ENCODE data around the gene HMGB1.

The HMGB1 gene

GRCh38 chr13:30429721-30430694 is 35.7 kb downstream of the HMGB1 start:
- no peak for DNase-seq

GRCh38 chr13:30429235-30429634 is 36.5 kb downstream of the HMGB1 start:
- DNase-seq, result no peak

- no peak for DNase-seq
Measured at GRCh38 chr13:30423891-30424290, 41.8 kb downstream of the HMGB1 start.

GRCh38 chr13:30422054-30422839 is 43.5 kb downstream of the HMGB1 start, which contains the start of gene UBE2L5:
Gene UBE2L5, plus strand, starts transcription at chr13:30422493. Its CDS starts 5,498 bp downstream, at chr13:30427991.
- DNase-seq, result peak; percentile 48

- peak; percentile 39 for DNase-seq
Measured at GRCh38 chr13:30421093-30422053, 44.4 kb downstream of the HMGB1 start.

DNA sequence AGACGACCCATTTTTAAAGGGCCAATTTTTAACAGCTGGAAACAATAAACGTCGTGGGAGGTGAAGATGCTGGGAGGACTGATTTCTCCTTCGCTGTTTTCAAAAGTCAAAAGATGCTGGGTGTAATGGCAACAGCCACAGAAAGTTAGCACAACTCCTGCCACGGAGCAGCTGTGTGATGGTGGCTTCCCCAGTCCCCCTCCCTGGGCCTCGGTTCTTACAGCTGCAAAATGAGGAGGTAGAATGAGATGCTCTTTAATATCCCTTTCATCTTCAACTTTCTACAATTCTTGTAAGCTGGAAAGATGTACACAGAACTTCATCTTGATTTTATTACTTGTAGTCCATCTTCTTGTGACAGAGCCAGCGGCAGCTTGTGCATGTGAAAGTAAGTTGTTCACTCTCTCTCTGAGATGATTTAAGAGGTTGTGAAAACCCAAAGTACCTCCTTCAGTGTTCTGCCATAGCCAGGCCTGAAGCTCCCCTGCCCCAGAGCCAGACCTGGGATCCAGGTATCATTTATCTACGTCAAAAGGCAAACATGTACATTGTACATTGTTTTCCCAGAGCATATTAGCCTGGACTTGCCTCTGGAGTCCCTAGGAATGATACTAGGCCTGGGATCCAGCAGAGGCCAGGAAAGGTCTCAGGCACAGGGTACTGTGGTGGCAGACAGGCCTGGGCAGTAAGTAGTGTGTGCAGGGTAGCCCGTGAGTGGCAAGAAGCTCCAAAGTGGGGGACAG is 46.8 kb downstream of the HMGB1 start:
- no peak for DNase-seq

DNA sequence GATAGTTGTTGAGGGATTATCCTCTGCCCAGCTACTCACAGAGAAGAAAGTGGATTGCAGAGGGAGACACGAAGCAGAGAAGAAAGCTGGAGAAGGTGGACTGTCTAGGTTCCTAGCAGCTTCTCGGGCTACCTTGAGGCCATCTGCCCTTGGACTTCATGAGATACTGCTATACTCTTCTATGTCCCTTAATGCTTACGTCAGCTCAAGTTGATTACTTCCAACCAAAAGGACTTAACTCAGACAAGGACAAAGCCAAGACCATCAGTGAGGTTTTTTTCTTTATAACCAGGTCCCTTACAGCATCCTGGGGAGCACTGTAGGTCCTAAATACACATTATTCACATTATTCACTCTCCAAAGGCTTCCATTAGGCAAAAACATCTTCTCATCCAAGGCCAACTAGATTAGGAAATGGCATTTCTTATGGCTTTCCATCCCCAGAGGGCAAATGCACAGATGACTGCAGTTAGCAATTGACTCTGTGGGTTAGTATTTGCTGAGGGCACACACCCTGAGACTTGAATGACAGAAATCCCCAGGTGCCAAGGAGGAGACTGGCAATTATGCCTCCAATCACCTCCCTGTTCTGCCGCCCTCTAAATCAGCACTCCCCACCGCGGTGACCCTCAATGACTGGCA is 47.5 kb downstream of the HMGB1 start:
- DNase-seq, result no peak

DNA sequence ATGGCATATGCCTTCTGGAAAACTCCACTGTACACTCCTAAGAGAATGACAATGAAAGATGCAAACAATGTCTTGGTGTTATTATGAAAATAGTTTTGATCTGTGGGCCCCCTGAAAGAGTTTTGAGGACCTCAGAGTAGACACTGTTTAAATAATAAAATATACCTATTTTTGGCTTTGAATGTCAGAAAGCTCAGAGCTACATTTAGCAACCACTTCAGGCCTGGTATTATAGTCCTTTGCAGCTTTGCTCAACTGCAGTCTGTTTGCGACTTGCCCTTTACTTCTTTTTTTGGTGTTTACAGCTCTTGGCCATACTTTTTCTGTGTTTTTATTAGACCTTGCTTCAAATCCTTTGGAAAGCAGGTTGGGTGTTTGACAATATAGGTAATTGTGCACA is 49.3 kb downstream of the HMGB1 start:
- DNase-seq, result no peak

DNA sequence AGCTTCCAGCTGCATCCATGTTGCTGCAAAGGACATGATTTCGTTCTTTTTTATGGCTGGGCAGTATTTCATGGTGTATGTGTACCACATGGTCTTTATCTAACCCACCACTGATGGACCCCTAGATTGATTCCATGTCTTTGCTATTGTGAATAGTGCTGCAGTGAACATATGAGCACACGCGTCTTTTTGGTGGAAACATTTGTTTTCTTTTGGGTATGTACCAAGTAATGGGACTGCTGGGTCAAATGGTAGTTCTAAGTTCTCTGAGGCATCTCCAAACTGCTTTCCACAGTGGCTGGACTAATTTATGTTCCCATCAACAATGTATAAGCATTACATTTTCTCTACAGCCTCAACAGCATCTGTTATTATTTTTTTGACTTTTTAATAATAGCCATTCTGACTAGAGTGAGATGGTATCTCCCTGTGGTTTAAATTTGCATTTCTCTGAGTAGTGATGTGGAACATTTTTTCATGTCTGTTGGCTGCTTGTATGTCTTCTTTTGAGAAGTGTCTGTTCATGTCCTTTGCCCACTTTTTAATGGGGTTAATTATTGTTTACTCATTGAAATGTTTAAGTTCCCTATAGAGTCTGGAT is 50.2 kb downstream of the HMGB1 start:
- DNase-seq, result no peak

DNA sequence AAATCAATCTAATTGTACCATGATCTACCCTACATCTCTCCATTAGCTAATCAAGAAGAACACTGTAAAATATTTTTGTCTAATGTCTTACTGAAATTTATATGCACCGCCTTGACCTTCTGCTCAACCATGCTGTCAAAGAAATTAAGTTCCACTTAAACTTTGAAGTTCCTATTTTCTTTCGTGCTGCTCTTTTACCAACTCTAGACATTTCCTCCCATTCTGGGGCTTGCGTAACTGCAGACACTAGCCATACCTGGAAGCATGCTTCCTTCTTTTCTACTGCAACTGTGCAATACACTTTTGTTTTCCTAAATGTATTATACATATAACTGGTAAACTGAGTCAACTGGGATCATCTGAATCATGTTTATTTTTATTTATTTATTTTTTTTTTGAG is 51.9 kb downstream of the HMGB1 start:
- no peak for DNase-seq

- DNase-seq, result no peak
Measured at GRCh38 chr13:30412346-30412745, 53.4 kb downstream of the HMGB1 start.

DNA sequence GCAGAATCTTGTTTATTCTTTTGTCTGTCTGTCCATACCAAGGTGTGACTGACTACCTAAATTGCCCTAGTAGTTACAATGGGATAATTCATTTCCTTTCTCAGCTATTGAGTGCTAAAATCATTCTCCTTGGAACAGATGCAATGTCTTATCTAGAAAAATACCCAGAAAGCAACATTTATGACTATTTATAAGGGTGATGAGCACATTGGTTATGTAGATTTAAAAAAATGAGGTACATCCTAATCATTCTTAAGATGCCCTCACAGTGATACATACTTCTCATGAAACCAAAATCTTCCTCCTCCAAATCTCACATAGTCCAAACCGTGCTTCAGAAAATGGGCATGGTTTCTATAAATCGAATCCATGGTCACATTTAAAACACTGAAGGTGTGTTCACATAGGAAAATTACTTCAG is 55.0 kb downstream of the HMGB1 start:
- DNase-seq, result no peak

DNA sequence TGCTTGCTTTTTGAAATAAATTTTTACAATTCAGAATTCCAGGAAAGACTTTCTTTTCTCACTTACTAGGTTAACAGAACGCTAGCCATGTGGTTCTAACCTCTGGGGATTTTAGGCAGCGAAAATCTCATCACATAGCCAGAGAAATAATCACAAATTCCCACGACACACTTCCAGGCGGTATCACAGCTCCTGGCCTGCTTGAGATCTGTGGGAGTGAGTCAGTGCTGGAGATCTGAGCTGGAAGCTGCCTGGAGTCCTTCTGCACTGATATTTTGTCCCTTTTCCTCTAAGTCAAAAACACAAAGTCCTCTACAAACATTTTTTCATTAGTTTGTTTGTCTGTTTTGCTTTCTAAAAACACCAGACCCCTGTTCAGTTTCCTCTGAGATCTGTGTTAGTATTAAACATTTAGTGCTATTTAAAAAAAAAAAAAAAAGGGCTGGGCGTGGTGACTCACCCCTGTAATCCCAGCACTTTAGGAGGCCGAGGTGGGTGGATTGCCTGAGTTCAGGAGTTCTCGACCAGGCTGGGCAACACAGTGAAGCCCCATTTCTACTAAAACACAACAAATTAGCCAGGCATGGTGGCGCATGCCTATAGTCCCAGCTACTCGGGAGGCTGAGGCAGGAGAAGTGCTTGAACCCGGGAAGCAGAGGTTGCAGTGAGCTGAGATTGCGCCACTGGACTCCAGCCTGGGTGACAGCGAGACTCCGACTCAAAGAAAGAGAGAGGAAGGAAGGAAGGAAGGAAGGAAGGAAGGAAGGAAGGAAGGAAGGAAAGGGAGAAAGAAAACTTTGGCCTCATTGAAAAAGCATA is 55.6 kb downstream of the HMGB1 start:
- DNase-seq, result no peak

- peak; percentile 93 for DNase-seq
Measured at GRCh38 chr13:30408319-30409101, 57.2 kb downstream of the HMGB1 start.

DNA sequence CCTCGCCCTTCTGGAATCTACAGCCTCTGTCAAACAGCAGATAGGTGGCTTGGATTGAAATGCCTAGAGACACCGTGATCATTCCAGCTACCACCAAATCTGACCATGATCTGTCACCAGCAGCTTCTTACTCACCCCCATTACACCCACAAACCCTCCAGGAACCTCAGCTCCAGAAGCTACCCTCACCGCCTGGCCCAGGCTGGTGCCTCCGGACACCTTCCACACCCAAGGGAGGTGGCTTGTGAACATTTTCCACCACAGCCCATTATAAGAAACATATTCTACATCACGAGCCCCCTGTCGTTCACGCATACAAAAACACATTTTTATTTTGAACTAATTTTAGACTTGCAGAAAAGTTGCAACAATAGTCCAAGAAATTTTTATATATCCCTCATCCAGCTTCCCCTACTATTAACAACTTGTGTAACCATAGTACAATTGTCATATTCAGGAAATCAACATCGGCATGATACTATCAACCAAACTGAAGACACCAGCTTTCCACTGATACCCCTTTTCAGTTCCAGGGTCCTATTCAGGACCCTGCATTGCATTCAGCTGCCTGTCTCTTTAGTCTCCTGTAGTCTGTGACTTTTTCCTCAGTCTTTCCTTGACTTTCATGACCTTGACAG is 58.8 kb downstream of the HMGB1 start:
- DNase-seq, result no peak

All from activated CD8-positive, alpha-beta memory T cell treated with anti-CD3 and anti-CD28 coated beads, Interleukin-2, amount 50 U/mL, for 4 hours (primary cell).